Uterus (tissue), 2 donors: ENCODE results near the gene FCER1G.

ENCODE experiments used
- CTCF ChIP-seq, 4 experiments: fragments of 200-600 bp in 2 of 4; fragments of 450-650 bp in 2 of 4; sonication (generic) in 2 of 4; IDR thresholded peaks; one replicate each; pipeline ENCODE4 v1.5.1; 2016 to 2019; ENCODE audit warnings: antibody characterized with exemption in 4 of 4, mild to moderate bottlenecking in 2 of 4, moderate library complexity in 1 of 4
- POLR2A ChIP-seq, 2 donors: fragments of 450-650 bp; IDR thresholded peaks; one replicate each; pipeline ENCODE4 v1.6.1; 2016; ENCODE audit warnings: antibody characterized with exemption in 2 of 2, mild to moderate bottlenecking in 1 of 2, moderate library complexity in 1 of 2

- TF ChIP-seq CTCF (IDR thresholded peaks at IDR 0.05) (no peak), POLR2A (IDR thresholded peaks at IDR 0.05) (no peak)
Observed at GRCh38 chr1:161225178-161225533, 10.1 kb downstream of the FCER1G start.
